ENCODE results near the gene A1BG.

DNA sequence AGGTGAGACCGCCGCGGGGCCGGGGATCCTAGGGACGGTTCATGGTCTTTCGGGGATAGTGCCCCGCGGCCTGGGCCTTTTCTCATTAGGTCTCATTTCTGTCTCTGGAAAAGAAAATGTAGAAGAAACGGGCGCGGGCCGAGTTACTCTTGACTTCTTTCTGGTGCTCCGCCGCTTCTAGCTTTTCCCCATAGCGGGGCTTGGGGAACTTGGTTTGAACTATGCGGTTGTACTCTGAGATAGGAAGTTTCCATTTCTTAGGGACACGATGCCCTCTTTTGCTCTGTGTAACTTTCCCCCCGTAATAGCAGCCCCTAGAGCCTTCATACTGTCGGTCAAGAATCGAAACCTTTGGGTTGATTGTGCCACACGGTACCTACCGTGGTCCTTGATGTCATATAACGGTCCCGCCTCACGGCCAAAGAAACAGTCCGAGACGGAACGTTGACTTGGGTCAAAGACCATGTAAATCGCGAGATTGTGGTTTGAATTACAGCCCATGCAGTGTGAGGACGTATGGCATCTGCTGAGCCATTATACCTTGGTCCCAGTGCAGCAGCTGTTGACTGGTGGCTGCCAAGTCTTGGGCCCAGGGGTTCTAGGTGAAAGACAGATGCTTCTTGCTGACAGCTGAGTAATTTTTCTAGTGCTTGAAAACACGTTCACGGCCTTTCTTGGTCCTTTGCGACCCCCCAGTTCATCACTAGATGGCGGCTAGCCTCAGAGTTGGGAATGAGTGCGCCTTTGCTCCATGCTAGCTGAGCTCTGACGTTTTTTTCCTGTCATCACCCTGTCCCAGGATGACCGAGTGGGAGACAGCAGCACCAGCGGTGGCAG is 34.3 kb upstream of the A1BG start:
- TF ChIP-seq, protein P1, sequence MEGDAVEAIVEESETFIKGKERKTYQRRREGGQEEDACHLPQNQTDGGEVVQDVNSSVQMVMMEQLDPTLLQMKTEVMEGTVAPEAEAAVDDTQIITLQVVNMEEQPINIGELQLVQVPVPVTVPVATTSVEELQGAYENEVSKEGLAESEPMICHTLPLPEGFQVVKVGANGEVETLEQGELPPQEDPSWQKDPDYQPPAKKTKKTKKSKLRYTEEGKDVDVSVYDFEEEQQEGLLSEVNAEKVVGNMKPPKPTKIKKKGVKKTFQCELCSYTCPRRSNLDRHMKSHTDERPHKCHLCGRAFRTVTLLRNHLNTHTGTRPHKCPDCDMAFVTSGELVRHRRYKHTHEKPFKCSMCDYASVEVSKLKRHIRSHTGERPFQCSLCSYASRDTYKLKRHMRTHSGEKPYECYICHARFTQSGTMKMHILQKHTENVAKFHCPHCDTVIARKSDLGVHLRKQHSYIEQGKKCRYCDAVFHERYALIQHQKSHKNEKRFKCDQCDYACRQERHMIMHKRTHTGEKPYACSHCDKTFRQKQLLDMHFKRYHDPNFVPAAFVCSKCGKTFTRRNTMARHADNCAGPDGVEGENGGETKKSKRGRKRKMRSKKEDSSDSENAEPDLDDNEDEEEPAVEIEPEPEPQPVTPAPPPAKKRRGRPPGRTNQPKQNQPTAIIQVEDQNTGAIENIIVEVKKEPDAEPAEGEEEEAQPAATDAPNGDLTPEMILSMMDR (IDR thresholded peaks at IDR 0.05): no peak
- TF ChIP-seq POLR2A (IDR thresholded peaks at IDR 0.05): no peak
